Mucosa of rectum (tissue), 2 donors: Measurements from ENCODE around the gene GZMA.
"Not testable (repeated sequence)": the region's sequence is repeated elsewhere in the genome, so short reads cannot be mapped to it uniquely, and the experiment has no call there.

Experiments used
- H3K27ac ChIP-seq, 2 donors: one replicate each; pipeline ENCODE4 v1.7.0; 2013; ENCODE audit warnings: inconsistent platforms in 2 of 2, low read depth in 2 of 2, low read length in 2 of 2
- H3K27me3 ChIP-seq, 2 donors: one replicate each; pipeline ENCODE4 v1.7.0; 2013; ENCODE audit warnings: low read length in 2 of 2; ENCODE audit not compliant: control insufficient read depth in 2 of 2, insufficient read depth in 2 of 2
- H3K36me3 ChIP-seq, 2 donors: one replicate each; pipeline ENCODE4 v1.7.0; 2013; ENCODE audit warnings: low read length in 2 of 2; ENCODE audit not compliant: control insufficient read depth in 2 of 2, insufficient read depth in 2 of 2
- H3K4me1 ChIP-seq, 2 donors: one replicate each; pipeline ENCODE4 v1.7.0; 2013; ENCODE audit warnings: low read length in 2 of 2, mild to moderate bottlenecking in 1 of 2; ENCODE audit not compliant: control insufficient read depth in 2 of 2, insufficient read depth in 2 of 2
- H3K4me3 ChIP-seq, 2 donors: one replicate each; pipeline ENCODE4 v1.7.0; 2013; ENCODE audit warnings: low read length in 2 of 2
- H3K9ac ChIP-seq, 2 donors: one replicate each; pipeline ENCODE4 v1.7.0; 2013; ENCODE audit warnings: low read length in 2 of 2, low read depth in 1 of 2, mild to moderate bottlenecking in 1 of 2
- H3K9me3 ChIP-seq, 2 donors: one replicate each; pipeline ENCODE4 v1.7.0; 2013; ENCODE audit warnings: low read length in 2 of 2; ENCODE audit not compliant: control insufficient read depth in 2 of 2
- donor health status: healthy.
- donor health status: Normal muscosa, but diverticular disease.

Gene GZMA

GRCh38 chr5:55073211-55073610 lies 29.2 kb upstream of the GZMA start:
- H3K4me3 ChIP-seq, result no peak overlapping the region
- H3K27me3 ChIP-seq, result no peaks in the 10 kb centered on the region
- no peaks in the 10 kb centered on the region for H3K9me3 ChIP-seq
- no peak overlapping the region for H3K9ac ChIP-seq
- no peak overlapping the region for H3K27ac ChIP-seq
- no peaks in the 10 kb centered on the region for H3K4me1 ChIP-seq
- no peaks in the 10 kb centered on the region for H3K36me3 ChIP-seq

- no peaks in the 10 kb centered on the region for H3K36me3 ChIP-seq
- no peak overlapping the region for H3K27ac ChIP-seq
- no peaks in the 10 kb centered on the region for H3K9me3 ChIP-seq
- H3K4me1 ChIP-seq, result no peaks in the 10 kb centered on the region
- H3K27me3 ChIP-seq, result no peaks in the 10 kb centered on the region
- H3K9ac ChIP-seq, result no peak overlapping the region
- no peak overlapping the region for H3K4me3 ChIP-seq
Measured at GRCh38 chr5:55081541-55081940, 20.9 kb upstream of the GZMA start.

- not testable (repeated sequence) for H3K9ac ChIP-seq, H3K27ac ChIP-seq, H3K9me3 ChIP-seq, H3K27me3 ChIP-seq, H3K4me3 ChIP-seq, H3K36me3 ChIP-seq, H3K4me1 ChIP-seq
Measured at GRCh38 chr5:55089301-55089700, 13.1 kb upstream of the GZMA start.

GRCh38 chr5:55091011-55091410 lies 11.4 kb upstream of the GZMA start:
- H3K9me3 ChIP-seq, result not testable (repeated sequence)

GRCh38 chr5:55096182-55096581 lies 6.3 kb upstream of the GZMA start:
- H3K9me3 ChIP-seq, result no peaks in the 10 kb centered on the region
- no peaks in the 10 kb centered on the region for H3K4me1 ChIP-seq
- H3K4me3 ChIP-seq, result no peak overlapping the region
- H3K27me3 ChIP-seq, result no peaks in the 10 kb centered on the region
- no peak overlapping the region for H3K27ac ChIP-seq
- H3K36me3 ChIP-seq, result no peaks in the 10 kb centered on the region
- H3K9ac ChIP-seq, result no peak overlapping the region

More at GRCh38 chr5:55091011-55091410, 11.4 kb upstream of the GZMA start:
- not testable (repeated sequence) for H3K36me3 ChIP-seq, H3K27me3 ChIP-seq, H3K27ac ChIP-seq, H3K4me1 ChIP-seq, H3K4me3 ChIP-seq, H3K9ac ChIP-seq

GRCh38 chr5:55096861-55097260 lies 5.6 kb upstream of the GZMA start:
- H3K27ac ChIP-seq, result no peak overlapping the region
- no peaks in the 10 kb centered on the region for H3K9me3 ChIP-seq
- no peaks in the 10 kb centered on the region for H3K27me3 ChIP-seq
- no peaks in the 10 kb centered on the region for H3K4me1 ChIP-seq
- no peak overlapping the region for H3K9ac ChIP-seq
- no peak overlapping the region for H3K4me3 ChIP-seq
- no peaks in the 10 kb centered on the region for H3K36me3 ChIP-seq

GRCh38 chr5:55101148-55101547 lies 1.3 kb upstream of the GZMA start:
- H3K27me3 ChIP-seq, H3K9me3 ChIP-seq, H3K9ac ChIP-seq, H3K36me3 ChIP-seq, H3K4me3 ChIP-seq, H3K27ac ChIP-seq, H3K4me1 ChIP-seq: not testable (repeated sequence)

- Histone ChIP-seq H3K4me3 (no peak overlapping the region), H3K9me3 (no peaks in the 10 kb centered on the region), H3K27ac (peak overlapping the region in 1 of 2 donors; percentile 16), H3K27me3 (no peaks in the 10 kb centered on the region), H3K9ac (no peak overlapping the region), H3K4me1 (no peaks in the 10 kb centered on the region), H3K36me3 (no peaks in the 10 kb centered on the region)
Measured at GRCh38 chr5:55101556-55102276, 730 bp upstream of the GZMA start.

GRCh38 chr5:55104036-55104772 lies 1.8 kb downstream of the GZMA start:
- Histone ChIP-seq H3K9ac (no peak overlapping the region), H3K27ac (no peak overlapping the region), H3K9me3 (no peaks in the 10 kb centered on the region), H3K4me3 (no peak overlapping the region), H3K4me1 (no peaks in the 10 kb centered on the region), H3K27me3 (no peaks in the 10 kb centered on the region), H3K36me3 (no peaks in the 10 kb centered on the region)

GRCh38 chr5:55104946-55105701 lies 2.7 kb downstream of the GZMA start:
- Histone ChIP-seq H3K4me3 (no peak overlapping the region), H3K27ac (no peak overlapping the region)

More at GRCh38 chr5:55104946-55105701, 2.7 kb downstream of the GZMA start:
- H3K9ac ChIP-seq, result no peak overlapping the region
- H3K4me1 ChIP-seq, result no peaks in the 10 kb centered on the region
- no peaks in the 10 kb centered on the region for H3K27me3 ChIP-seq
- no peaks in the 10 kb centered on the region for H3K9me3 ChIP-seq
- H3K36me3 ChIP-seq, result no peaks in the 10 kb centered on the region
